K562 treated with DMSO at 1 percent for 24 hours (cell line): Measurements from ENCODE around the gene KLF4. TPM values are rescaled to one million over a fixed set of nuclear protein-coding genes. Genes with fewer than 3 reads are reported as not detected.

Experiments used
- total RNA-seq: library from RNA; unstranded; fragments of 300-600 nt; gene quantifications from 2 replicates; pipeline ENCODE4 v1.2.3, GENCODE V29; 2022; ENCODE audit warnings: low read depth; ENCODE audit not compliant: insufficient read depth

The KLF4 gene
- 2.0 and 2.9 TPM in 2 replicates for total RNA-seq

GRCh38 chr9:107489687-107490605 is at the start of gene KLF4:
TSS of gene KLF4 (minus strand) at chr9:107489769. CDS start at chr9:107489172, 597 bp downstream.

Other genes with a start within 250 kb of the KLF4 start
- 42.0 and 42.7 TPM in 2 replicates for gene RAD23B, start 206.5 kb downstream of the KLF4 start, total RNA-seq